ENCODE measurements around the gene WDR6.

WDR6 gene

DNA sequence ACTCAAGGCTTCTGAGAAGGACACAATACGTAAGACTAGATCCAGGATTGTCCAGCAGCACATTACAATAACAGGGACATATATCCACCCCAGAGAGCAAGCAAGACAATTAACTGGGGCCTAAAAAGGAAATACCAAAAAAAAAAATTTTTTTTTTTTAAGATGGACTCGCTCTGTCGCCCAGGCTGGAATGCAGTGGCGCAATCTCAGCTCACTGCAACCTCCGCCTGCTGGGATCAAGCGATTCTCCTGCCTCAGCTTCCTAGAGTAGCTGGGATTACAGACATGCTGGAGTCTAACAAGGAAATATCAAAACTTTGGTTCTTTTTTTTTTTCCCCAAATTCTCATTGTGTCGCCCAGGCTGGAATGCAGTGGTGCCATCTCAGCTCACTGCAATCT is 50.8 kb downstream of the WDR6 start:
- H3K36me3 ChIP-seq (ENCODE audit: control insufficient read depth, insufficient read depth, low read length) = peaks cover 23% of the 10 kb centered on the region

More for the DNA sequence above, 50.8 kb downstream of the WDR6 start:
- Histone ChIP-seq H3K4me1 (ENCODE audit: control insufficient read depth, insufficient read depth, low read length) (no peaks in the 10 kb centered on the region), H3K4me3 (ENCODE audit: low read depth, low read length) (no peak overlapping the region), H3K9me3 (ENCODE audit: control insufficient read depth, insufficient read depth, low read length) (no peaks in the 10 kb centered on the region), H3K27me3 (ENCODE audit: control insufficient read depth, insufficient read depth, low read length) (no peaks in the 10 kb centered on the region), H3K9ac (ENCODE audit: low read depth, low read length) (no peak overlapping the region)

Measured in iPS-15b (cell line).